Fibroblast of lung (primary cell): ENCODE measurements around the gene DPPA5. TPM values are rescaled to one million over a fixed set of nuclear protein-coding genes. Genes with fewer than 3 reads are reported as not detected.

Experiments used
- DNase-seq, 2 donors: peaks; one replicate each; pipeline versions ENCODE4 v3.0.0 to v3.0.0-alpha.2; 2010; ENCODE audit warnings: low read depth in 2 of 2
- H2AFZ ChIP-seq: 2 replicates; pipeline ENCODE4 v1.5.1; 2012; ENCODE audit warnings: low read length, control low read depth, inconsistent platforms
- H3K27ac ChIP-seq: 2 replicates; pipeline ENCODE4 v1.5.1; 2011; ENCODE audit warnings: low read length, control low read depth; ENCODE audit not compliant: insufficient read depth
- H3K27me3 ChIP-seq: 2 replicates; pipeline ENCODE4 v1.5.1; 2011; ENCODE audit warnings: mild to moderate bottlenecking, low read length; ENCODE audit not compliant: control insufficient read depth, insufficient read depth
- H3K36me3 ChIP-seq: 2 replicates; pipeline ENCODE4 v1.5.1; 2011; ENCODE audit warnings: low read length; ENCODE audit not compliant: control insufficient read depth, insufficient read depth
- H3K4me1 ChIP-seq: 2 replicates; pipeline ENCODE4 v1.5.1; 2011; ENCODE audit warnings: low read length; ENCODE audit not compliant: control insufficient read depth, insufficient read depth; ENCODE audit errors: extremely low read depth
- H3K4me2 ChIP-seq: 2 replicates; pipeline ENCODE4 v1.5.1; 2011; ENCODE audit warnings: low read length, control low read depth; ENCODE audit not compliant: insufficient read depth; ENCODE audit errors: extremely low read depth
- H3K4me3 ChIP-seq, 4 experiments: fragments of 200-600 bp in 1 of 4; sonication (generic) in 1 of 4; replicated peaks in 1 of 4; 2 replicates each; pipeline ENCODE4 v1.5.1; 2011 to 2016; ENCODE audit warnings: low read length in 4 of 4, low read depth in 3 of 4, mild to moderate bottlenecking in 3 of 4, control low read depth in 2 of 4, inconsistent platforms in 1 of 4, mixed read lengths in 1 of 4; ENCODE audit not compliant: insufficient read depth in 1 of 4; ENCODE audit errors: control extremely low read depth in 1 of 4
- H3K79me2 ChIP-seq: 2 replicates; pipeline ENCODE4 v1.5.1; 2012; ENCODE audit warnings: mild to moderate bottlenecking, low read length, inconsistent platforms; ENCODE audit not compliant: control insufficient read depth, insufficient read depth
- H3K9ac ChIP-seq: 2 replicates; pipeline ENCODE4 v1.5.1; 2011; ENCODE audit warnings: mild to moderate bottlenecking, low read length, control low read depth; ENCODE audit not compliant: insufficient read depth
- H3K9me3 ChIP-seq: 2 replicates; pipeline ENCODE4 v1.5.1; 2012; ENCODE audit warnings: low read depth, low read length; ENCODE audit not compliant: control insufficient read depth, insufficient read depth
- H4K20me1 ChIP-seq: 2 replicates; pipeline ENCODE4 v1.5.1; 2011; ENCODE audit warnings: low read length; ENCODE audit not compliant: control insufficient read depth, insufficient read depth; ENCODE audit errors: extremely low read depth
- CTCF ChIP-seq, 2 donors: IDR thresholded peaks in 1 of 2; conservative IDR thresholded peaks in 1 of 2; 1 replicate in 1 of 2; 2 replicates in 1 of 2; pipeline ENCODE4 v1.5.1; 2011 to 2012; ENCODE audit warnings: low read length in 2 of 2, control low read depth in 1 of 2, inconsistent platforms in 1 of 2, low read depth in 1 of 2, mild to moderate bottlenecking in 1 of 2
- EZH2 ChIP-seq: IDR thresholded peaks from 2 replicates; pipeline ENCODE4 v1.5.1; 2012; ENCODE audit warnings: low read length, control low read depth, mild to moderate bottlenecking; ENCODE audit errors: missing control alignments
- polyA plus RNA-seq, 2 donors: library from polyadenylated mRNA; depleted of rRNA in 1 of 2; stranded (reverse) in 1 of 2; unstranded in 1 of 2; fragments of >200 nt; gene quantifications; 2 replicates each; pipeline ENCODE4 v1.2.1, GENCODE V29; 2011 to 2012; ENCODE audit warnings: missing spikeins in 1 of 2
- total RNA-seq: library from RNA; depleted of rRNA; stranded (reverse); fragments of >200 nt; gene quantifications from 2 replicates; pipeline ENCODE4 v1.2.1, GENCODE V29; 2014

The DPPA5 gene
- total and polyA plus RNA-seq, 2 donors (not counting 1 experiment from before 2014, with no cell fraction given) = not detected

- no peaks in the 10 kb centered on the region for H3K36me3 ChIP-seq
- H4K20me1 ChIP-seq = no peaks in the 10 kb centered on the region
- DNase-seq = no peak
- H3K4me1 ChIP-seq = no peaks in the 10 kb centered on the region
- H3K9me3 ChIP-seq = no peaks in the 10 kb centered on the region
- H3K4me3 ChIP-seq = no peak overlapping the region
- TF ChIP-seq CTCF (conservative IDR thresholded peaks at IDR 0.05 in 1 of 2, IDR thresholded peaks at IDR 0.05 in 1 of 2; ENCODE audit: low read depth in 1 of 2, low read length in 2 of 2) = no peak
- no peak for TF ChIP-seq EZH2
- H3K9ac ChIP-seq = no peak overlapping the region
- H3K27ac ChIP-seq = no peak overlapping the region
- no peaks in the 10 kb centered on the region for H3K79me2 ChIP-seq
- no peak overlapping the region for H3K4me2 ChIP-seq
- no peaks in the 10 kb centered on the region for H3K27me3 ChIP-seq
- no peak overlapping the region for H2AFZ ChIP-seq
Measured at GRCh38 chr6:73343164-73343563, 10.9 kb downstream of the DPPA5 start.

GRCh38 chr6:73342174-73342573 is 11.9 kb downstream of the DPPA5 start:
- no peak for TF ChIP-seq CTCF (conservative IDR thresholded peaks at IDR 0.05 in 1 of 2, IDR thresholded peaks at IDR 0.05 in 1 of 2; ENCODE audit: low read depth in 1 of 2, low read length in 2 of 2)
- no peak for TF ChIP-seq EZH2
- Histone ChIP-seq H3K79me2 (no peaks in the 10 kb centered on the region), H3K4me1 (no peaks in the 10 kb centered on the region), H3K9me3 (no peaks in the 10 kb centered on the region), H2AFZ (no peak overlapping the region), H3K4me2 (no peak overlapping the region), H3K27ac (no peak overlapping the region), H3K9ac (no peak overlapping the region), H4K20me1 (no peaks in the 10 kb centered on the region), H3K36me3 (no peaks in the 10 kb centered on the region), H3K27me3 (no peaks in the 10 kb centered on the region), H3K4me3 (no peak overlapping the region)
- DNase-seq = no peak

GRCh38 chr6:73341335-73341734 is 12.7 kb downstream of the DPPA5 start:
- Histone ChIP-seq H3K4me1 (no peaks in the 10 kb centered on the region), H2AFZ (no peak overlapping the region), H3K79me2 (no peaks in the 10 kb centered on the region), H3K4me2 (no peak overlapping the region), H3K4me3 (no peak overlapping the region), H4K20me1 (no peaks in the 10 kb centered on the region), H3K27ac (no peak overlapping the region), H3K36me3 (no peaks in the 10 kb centered on the region), H3K27me3 (no peaks in the 10 kb centered on the region), H3K9me3 (no peaks in the 10 kb centered on the region), H3K9ac (no peak overlapping the region)
- DNase-seq = no peak
- TF ChIP-seq EZH2 (no peak), CTCF (conservative IDR thresholded peaks at IDR 0.05 in 1 of 2, IDR thresholded peaks at IDR 0.05 in 1 of 2; ENCODE audit: low read depth in 1 of 2, low read length in 2 of 2) (no peak)
